ENCODE results near the gene MPHOSPH10. TPM values are rescaled to one million over a fixed set of nuclear protein-coding genes. Genes with fewer than 3 reads are reported as not detected.

Gene MPHOSPH10
- total and polyA plus RNA-seq, 10 of the 15 experiments (the other 5 are each of a cell fraction or from before 2014, with no cell fraction given): 23.8 to 56.8 (median 41.3) TPM

- Histone ChIP-seq H3K4me3 (no peak overlapping the region), H4K20me1 (ENCODE audit: control insufficient read depth, insufficient read depth) (no peaks in the 10 kb centered on the region), H3K4me1 (ENCODE audit: control insufficient read depth, insufficient read depth, low read length) (no peaks in the 10 kb centered on the region), H3K4me2 (ENCODE audit: control insufficient read depth, insufficient read depth) (no peak overlapping the region), H3K27me3 (replicated peaks in 1 of 2; ENCODE audit: control insufficient read depth in 2 of 2, insufficient read depth in 2 of 2, low read length in 1 of 2) (no peaks in the 10 kb centered on the region), H3K9me3 (replicated peaks; ENCODE audit: control insufficient read depth, insufficient read depth, low read length) (no peaks in the 10 kb centered on the region), H3K36me3 (ENCODE audit: control insufficient read depth in 2 of 2, insufficient read depth in 2 of 2, low read length in 1 of 2) (no peaks in the 10 kb centered on the region), H2AFZ (ENCODE audit: control insufficient read depth, low read depth, low read length) (no peak overlapping the region), H3K79me2 (ENCODE audit: control insufficient read depth, insufficient read depth, low read length) (no peaks in the 10 kb centered on the region), H3K27ac (ENCODE audit: control insufficient read depth, insufficient read depth) (no peak overlapping the region), H3K9ac (ENCODE audit: control insufficient read depth, insufficient read depth, low read length) (no peak overlapping the region)
- POLR2A ChIA-PET: no interaction called here
- in situ Hi-C loops (cut with MboI) (loop anchor here (25.0 kb wide), 1 partner anchor 356 kb away; no protein-coding TSS in a partner anchor), intact Hi-C loops (cut with micrococcal nuclease; ENCODE audit: unreplicated experiment) (loop anchor here (1.0 to 10.0 kb wide), 3 partner anchors 107 to 229 kb away; no protein-coding TSS in a partner anchor)
- CTCF ChIA-PET: interaction anchor here (0.7 to 4.2 kb wide), 16 partner anchors 11 to 354 kb away, joined by 3 to 53 read pairs (median 6); partner anchors contain the start of gene NAGK
- ATAC-seq (no peak), DNase-seq (ENCODE audit: low read depth, low spot score) (no peak), FAIRE-seq (no peak)
- BruUV-seq (replicated peaks): no TSS peak
- TF ChIP-seq, protein P1, sequence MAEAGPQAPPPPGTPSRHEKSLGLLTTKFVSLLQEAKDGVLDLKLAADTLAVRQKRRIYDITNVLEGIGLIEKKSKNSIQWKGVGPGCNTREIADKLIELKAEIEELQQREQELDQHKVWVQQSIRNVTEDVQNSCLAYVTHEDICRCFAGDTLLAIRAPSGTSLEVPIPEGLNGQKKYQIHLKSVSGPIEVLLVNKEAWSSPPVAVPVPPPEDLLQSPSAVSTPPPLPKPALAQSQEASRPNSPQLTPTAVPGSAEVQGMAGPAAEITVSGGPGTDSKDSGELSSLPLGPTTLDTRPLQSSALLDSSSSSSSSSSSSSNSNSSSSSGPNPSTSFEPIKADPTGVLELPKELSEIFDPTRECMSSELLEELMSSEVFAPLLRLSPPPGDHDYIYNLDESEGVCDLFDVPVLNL (IDR thresholded peaks at IDR 0.05; ENCODE audit: low read depth, low read length): no peak
- TF ChIP-seq KLF5 (IDR thresholded peaks at IDR 0.05; ENCODE audit: partially characterized antibody): no peak
- no peak for TF ChIP-seq IRF4 (IDR thresholded peaks at IDR 0.05; ENCODE audit: low read depth, low read length)
- TF ChIP-seq MYC (IDR thresholded peaks at IDR 0.05; ENCODE audit: insufficient read depth, insufficient read length, insufficient replicate concordance, low read length, severe bottlenecking): no peak
- TF ChIP-seq ZNF24 (IDR thresholded peaks at IDR 0.05): no peak
- no peak for TF ChIP-seq ATF2 (IDR thresholded peaks at IDR 0.05; ENCODE audit: low read length)
- TF ChIP-seq, protein P2, sequence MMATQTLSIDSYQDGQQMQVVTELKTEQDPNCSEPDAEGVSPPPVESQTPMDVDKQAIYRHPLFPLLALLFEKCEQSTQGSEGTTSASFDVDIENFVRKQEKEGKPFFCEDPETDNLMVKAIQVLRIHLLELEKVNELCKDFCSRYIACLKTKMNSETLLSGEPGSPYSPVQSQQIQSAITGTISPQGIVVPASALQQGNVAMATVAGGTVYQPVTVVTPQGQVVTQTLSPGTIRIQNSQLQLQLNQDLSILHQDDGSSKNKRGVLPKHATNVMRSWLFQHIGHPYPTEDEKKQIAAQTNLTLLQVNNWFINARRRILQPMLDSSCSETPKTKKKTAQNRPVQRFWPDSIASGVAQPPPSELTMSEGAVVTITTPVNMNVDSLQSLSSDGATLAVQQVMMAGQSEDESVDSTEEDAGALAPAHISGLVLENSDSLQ (IDR thresholded peaks at IDR 0.05): no peak
- no peak for TF ChIP-seq RAD21 (IDR thresholded peaks at IDR 0.05; ENCODE audit: insufficient read depth, low read depth, low read length)
- no peak for TF ChIP-seq TAF1 (IDR thresholded peaks at IDR 0.05; ENCODE audit: borderline replicate concordance, low read depth, low read length)
- no peak for TF ChIP-seq STAT3 (IDR thresholded peaks at IDR 0.05; ENCODE audit: low read depth, low read length)
- TF ChIP-seq, protein P3, sequence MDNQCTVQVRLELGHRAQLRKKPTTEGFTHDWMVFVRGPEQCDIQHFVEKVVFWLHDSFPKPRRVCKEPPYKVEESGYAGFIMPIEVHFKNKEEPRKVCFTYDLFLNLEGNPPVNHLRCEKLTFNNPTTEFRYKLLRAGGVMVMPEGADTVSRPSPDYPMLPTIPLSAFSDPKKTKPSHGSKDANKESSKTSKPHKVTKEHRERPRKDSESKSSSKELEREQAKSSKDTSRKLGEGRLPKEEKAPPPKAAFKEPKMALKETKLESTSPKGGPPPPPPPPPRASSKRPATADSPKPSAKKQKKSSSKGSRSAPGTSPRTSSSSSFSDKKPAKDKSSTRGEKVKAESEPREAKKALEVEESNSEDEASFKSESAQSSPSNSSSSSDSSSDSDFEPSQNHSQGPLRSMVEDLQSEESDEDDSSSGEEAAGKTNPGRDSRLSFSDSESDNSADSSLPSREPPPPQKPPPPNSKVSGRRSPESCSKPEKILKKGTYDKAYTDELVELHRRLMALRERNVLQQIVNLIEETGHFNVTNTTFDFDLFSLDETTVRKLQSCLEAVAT (IDR thresholded peaks at IDR 0.05): no peak
- no peak for TF ChIP-seq CBFB (IDR thresholded peaks at IDR 0.05; ENCODE audit: low read depth)
- SMC1A ChIA-PET (ENCODE audit: uncharacterized antibody, unreplicated experiment): interaction anchor here (1.3 to 2.5 kb wide), 4 partner anchors 16 to 107 kb away, joined by 3 to 19 read pairs (median 9); no protein-coding TSS in a partner anchor
- WGBS (ENCODE audit: insufficient coverage, insufficient replicate concordance, low lambda C conversion rate, missing lambda C conversion rate): 59% methylated on average over 4 of the region's 4 CpGs
- RAD21 ChIA-PET (ENCODE audit: unreplicated experiment): interaction anchor here (1.6 to 4.1 kb wide), 6 partner anchors 55 to 172 kb away, joined by 4 to 31 read pairs (median 19); partner anchors contain the start of gene NAGK
These were observed 25.4 kb downstream of the MPHOSPH10 start for GRCh38 chr2:71155846-71156245.
